Endothelial cell of umbilical vein (primary cell): Measurements from ENCODE around the gene C3orf62. TPM values are rescaled to one million over a fixed set of nuclear protein-coding genes. Genes with fewer than 3 reads are reported as not detected.
A peak's percentile ranks its signal among the peaks of the same experiment; 100 is the strongest.

Experiments
- BruUV-seq: library from RNA; stranded (reverse); fragments of 400-500 nt; replicated peaks from 2 replicates; lab custom pipeline; 2021; lab: Mats Ljungman, UMichigan
- CTCF ChIA-PET: fragments of 300-600, 350-600 bp; sonication (Branson Sonifier 250); formaldehyde crosslinking; loops from one replicate; lab custom pipeline; 2021; ENCODE audit warnings: antibody characterized with exemption, inconsistent platforms; lab: Charles Lee
- POLR2A ChIA-PET: fragments of 300-600, 350-600 bp; sonication (Branson Sonifier 250); formaldehyde crosslinking; loops from one replicate; lab custom pipeline; 2021; ENCODE audit warnings: antibody characterized with exemption, inconsistent platforms; lab: Charles Lee
- DNase-seq: peaks from one replicate; pipeline ENCODE4 v3.0.0-alpha.2; 2011; ENCODE audit warnings: low read depth, low spot score
- FAIRE-seq: peaks from 2 replicates; lab custom pipeline; 2011; peaks lifted over from hg19 to GRCh38; lab: Jason Lieb, UNC
- H2AFZ ChIP-seq: 2 replicates; pipeline ENCODE4 v1.6.0; 2012; ENCODE audit warnings: low read depth, low read length, control low read depth, inconsistent platforms
- H3K27ac ChIP-seq: 2 replicates; pipeline ENCODE4 v1.5.1; 2011; ENCODE audit warnings: low read depth, mild to moderate bottlenecking, control low read depth, low read length, moderate library complexity; ENCODE audit not compliant: insufficient read depth
- H3K27me3 ChIP-seq, 2 experiments: 2 replicates each; pipeline versions ENCODE4 v1.6.0 to v1.6.1; 2011; ENCODE audit warnings: low read length in 2 of 2, mixed read lengths in 1 of 2; ENCODE audit not compliant: control insufficient read depth in 2 of 2, insufficient read depth in 2 of 2
- H3K36me3 ChIP-seq, 2 experiments: 2 replicates in 1 of 2; 3 replicates in 1 of 2; pipeline ENCODE4 v1.5.1; 2011; ENCODE audit warnings: low read length in 2 of 2, mild to moderate bottlenecking in 1 of 2, moderate library complexity in 1 of 2; ENCODE audit not compliant: control insufficient read depth in 2 of 2, insufficient read depth in 2 of 2; ENCODE audit errors: extremely low read depth in 1 of 2
- H3K4me1 ChIP-seq: 3 replicates; pipeline ENCODE4 v1.5.1; 2011; ENCODE audit warnings: mild to moderate bottlenecking, low read length; ENCODE audit not compliant: control insufficient read depth, insufficient read depth; ENCODE audit errors: extremely low read depth
- H3K4me2 ChIP-seq: 2 replicates; pipeline ENCODE4 v1.6.1; 2011; ENCODE audit warnings: low read length, control low read depth, mixed read lengths; ENCODE audit not compliant: insufficient read depth
- H3K4me3 ChIP-seq, 3 experiments: fragments of 200-600 bp in 1 of 3; sonication (generic), shearing (Covaris generic) in 1 of 3; replicated peaks in 1 of 3; 2 replicates each; pipeline ENCODE4 v1.5.1; 2011 to 2016; ENCODE audit warnings: control low read depth in 3 of 3, low read length in 3 of 3, mild to moderate bottlenecking in 2 of 3, inconsistent platforms in 1 of 3, low read depth in 1 of 3, moderate library complexity in 1 of 3; ENCODE audit not compliant: insufficient read depth in 1 of 3
- H3K79me2 ChIP-seq: 2 replicates; pipeline ENCODE4 v1.6.0; 2012; ENCODE audit warnings: low read length, inconsistent platforms; ENCODE audit not compliant: control insufficient read depth, insufficient read depth
- H3K9ac ChIP-seq: replicated peaks from 2 replicates; pipeline ENCODE3; 2011; ENCODE audit warnings: low read length, control low read depth; ENCODE audit not compliant: insufficient read depth; ENCODE audit errors: extremely low read depth
- H3K9me1 ChIP-seq: replicated peaks from 3 replicates; pipeline ENCODE4 v1.6.0; 2011; ENCODE audit warnings: mild to moderate bottlenecking, low read length; ENCODE audit not compliant: control insufficient read depth, insufficient read depth; ENCODE audit errors: extremely low read depth
- H3K9me3 ChIP-seq: replicated peaks from 2 replicates; pipeline ENCODE4 v1.5.1; 2012; ENCODE audit warnings: low read length, inconsistent platforms; ENCODE audit not compliant: control insufficient read depth, insufficient read depth
- H4K20me1 ChIP-seq: replicated peaks from 2 replicates; pipeline ENCODE3; 2011; ENCODE audit warnings: mild to moderate bottlenecking, low read length; ENCODE audit not compliant: control insufficient read depth, insufficient read depth; ENCODE audit errors: extremely low read depth
- CTCF ChIP-seq, 2 donors: IDR thresholded peaks; 1 replicate in 1 of 2; 2 replicates in 1 of 2; pipeline ENCODE4 v1.5.1; 2011; ENCODE audit warnings: low read length in 2 of 2, mild to moderate bottlenecking in 2 of 2, moderate library complexity in 2 of 2, control low read depth in 1 of 2, inconsistent platforms in 1 of 2, low read depth in 1 of 2; ENCODE audit not compliant: insufficient read depth in 1 of 2; ENCODE audit errors: extremely low read depth in 1 of 2
- EZH2 ChIP-seq: IDR thresholded peaks from 2 replicates; pipeline ENCODE4 v1.6.1; 2012; ENCODE audit warnings: borderline replicate concordance, low read depth, mild to moderate bottlenecking, moderate library complexity, low read length, inconsistent platforms; ENCODE audit not compliant: severe bottlenecking
- FOS ChIP-seq: IDR thresholded peaks from 2 replicates; pipeline ENCODE4 v1.6.1; 2011; ENCODE audit warnings: mild to moderate bottlenecking, low read length, moderate library complexity, borderline replicate concordance; ENCODE audit not compliant: insufficient read depth
- GATA2 ChIP-seq: IDR thresholded peaks from 2 replicates; pipeline ENCODE4 v1.7.0; 2011; ENCODE audit warnings: low read depth, mild to moderate bottlenecking, moderate library complexity, mixed read lengths, low read length; ENCODE audit not compliant: insufficient read length, insufficient read depth
- JUN ChIP-seq: IDR thresholded peaks from 2 replicates; pipeline ENCODE4 v1.6.1; 2011; ENCODE audit warnings: borderline replicate concordance, low read depth; ENCODE audit not compliant: insufficient read length, insufficient read depth
- MAX ChIP-seq: IDR thresholded peaks from 2 replicates; pipeline ENCODE4 v1.6.1; 2011; ENCODE audit not compliant: insufficient read depth, insufficient read length
- MYC ChIP-seq: IDR thresholded peaks from one replicate; pipeline ENCODE4 v1.6.1; 2011; ENCODE audit warnings: mild to moderate bottlenecking, low read depth, low read length
- POLR2A ChIP-seq: IDR thresholded peaks from 2 replicates; pipeline ENCODE4 v1.6.1; 2012; ENCODE audit warnings: low read depth, mild to moderate bottlenecking, control low read depth, low read length
- POLR2AphosphoS5 ChIP-seq: IDR thresholded peaks from 2 replicates; pipeline ENCODE4 v1.6.1; 2012; ENCODE audit warnings: low read depth, mild to moderate bottlenecking, control low read depth, low read length, moderate library complexity; ENCODE audit not compliant: insufficient read depth
- dilution Hi-C: fragments of 300-500 bp; cut with MboI; formaldehyde crosslinking; loops from one replicate; pipeline ENCODE4 v1.15.0; 2019; ENCODE audit warnings: low sequenced_read_pairs; ENCODE audit not compliant: extremely low pct_ligation_motif_present
- intact Hi-C: fragments of 100-400 bp; cut with micrococcal nuclease; formaldehyde crosslinking; loops from one replicate; pipeline ENCODE4 v1.10.0; 2022
- polyA plus RNA-seq, 4 experiments: library from polyadenylated mRNA; depleted of rRNA in 3 of 4; stranded (reverse) in 3 of 4; unstranded in 1 of 4; fragments of >200 nt; gene quantifications; 2 replicates each; pipeline versions ENCODE4 v1.2.1 to v1.2.3, GENCODE V29; 2011 to 2012; ENCODE audit warnings: missing spikeins in 1 of 4
- total RNA-seq: library from RNA; stranded (reverse); gene quantifications from 2 replicates; pipeline ENCODE4 v1.2.3, GENCODE V29; 2021

The C3orf62 gene
- total and polyA plus RNA-seq, 2 donors (not counting 3 experiments of a cell fraction or from before 2014, with no cell fraction given), result 2.8 to 5.6 TPM

DNA sequence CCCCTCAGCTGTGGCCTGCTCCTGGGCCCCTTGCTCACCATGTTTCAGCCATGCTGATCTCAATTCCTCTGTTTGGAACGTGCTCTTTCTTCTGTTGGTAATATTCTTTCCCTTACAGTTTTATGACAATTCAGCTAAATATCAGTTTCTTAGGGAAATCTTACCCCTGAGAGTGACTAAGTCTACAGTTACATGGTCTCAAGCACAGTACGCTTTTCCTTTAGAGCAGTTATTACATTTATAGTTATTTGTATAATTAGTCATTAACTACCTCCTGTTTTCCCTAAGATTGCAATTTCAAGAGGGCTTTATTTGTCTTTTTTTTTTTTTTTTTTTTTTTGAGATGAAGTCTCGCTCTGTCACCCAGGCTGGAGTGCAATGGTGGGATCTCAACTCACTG is 23.5 kb downstream of the C3orf62 start:
- Histone ChIP-seq H3K4me1 (no peaks in the 10 kb centered on the region), H2AFZ (no peak overlapping the region), H3K4me3 (no peak overlapping the region), H3K79me2 (no peaks in the 10 kb centered on the region), H3K9me1 (no peaks in the 10 kb centered on the region), H3K27me3 (no peaks in the 10 kb centered on the region), H3K27ac (no peak overlapping the region), H3K9me3 (no peaks in the 10 kb centered on the region), H3K36me3 (no peaks in the 10 kb centered on the region), H3K9ac (no peak overlapping the region), H4K20me1 (no peaks in the 10 kb centered on the region), H3K4me2 (no peak overlapping the region)
- dilution Hi-C loops (no loop called here), intact Hi-C loops (no loop called here)
- TF ChIP-seq EZH2, result no peak
- no peak for TF ChIP-seq MAX
- TF ChIP-seq CTCF (IDR thresholded peaks at IDR 0.05; ENCODE audit: extremely low read depth in 1 of 2, insufficient read depth in 1 of 2, low read depth in 1 of 2, low read length in 2 of 2), result no peak
- TF ChIP-seq MYC, result no peak
- TF ChIP-seq FOS, result no peak
- TF ChIP-seq POLR2A, result no peak
- POLR2A ChIA-PET, result no interaction called here
- no peak for FAIRE-seq
- CTCF ChIA-PET, result no interaction called here
- BruUV-seq, result no TSS peak
- no peak for DNase-seq

- Histone ChIP-seq H3K27me3 (no peaks in the 10 kb centered on the region), H3K9ac (no peak overlapping the region), H3K27ac (no peak overlapping the region), H3K79me2 (no peaks in the 10 kb centered on the region), H3K4me1 (no peaks in the 10 kb centered on the region), H3K4me3 (no peak overlapping the region), H3K4me2 (no peak overlapping the region), H3K9me1 (no peaks in the 10 kb centered on the region), H2AFZ (no peak overlapping the region), H4K20me1 (no peaks in the 10 kb centered on the region), H3K9me3 (no peaks in the 10 kb centered on the region), H3K36me3 (no peaks in the 10 kb centered on the region)
- dilution Hi-C loops, result no loop called here
- ChIA-PET CTCF (interaction anchor here (1.3 kb wide), 1 partner anchor 200 kb away, joined by 3 read pairs; no protein-coding TSS in a partner anchor), POLR2A (no interaction called here)
- DNase-seq, result peak; percentile 29
- BruUV-seq, result no TSS peak
- FAIRE-seq, result no peak
- intact Hi-C loops, result no loop called here
- TF ChIP-seq FOS (no peak), EZH2 (no peak), GATA2 (no peak), MAX (no peak), JUN (no peak), CTCF (IDR thresholded peaks at IDR 0.05; ENCODE audit: extremely low read depth in 1 of 2, insufficient read depth in 1 of 2, low read depth in 1 of 2, low read length in 2 of 2) (no peak), POLR2A (no peak), POLR2AphosphoS5 (no peak), MYC (no peak)
Measured at GRCh38 chr3:49248840-49249227, 28.2 kb downstream of the C3orf62 start.
